OCI-LY1 (cell line): ENCODE measurements around the gene KLF17.

Experiments used
- H2AFZ ChIP-seq: fragments of 200-600 bp; sonication (generic), shearing (Covaris generic); 2 replicates; pipeline ENCODE4 v1.6.0; 2014; ENCODE audit warnings: antibody characterized with exemption, mild to moderate bottlenecking, low read length
- H3F3A ChIP-seq: fragments of 200-600 bp; sonication (generic), shearing (Covaris generic); 2 replicates; pipeline ENCODE4 v1.6.0; 2014; ENCODE audit warnings: mild to moderate bottlenecking, antibody characterized with exemption, low read length, moderate library complexity; ENCODE audit not compliant: insufficient read depth
- H3K27ac ChIP-seq: fragments of 200-600 bp; sonication (generic); 2 replicates; pipeline ENCODE4 v1.5.1; 2014; ENCODE audit warnings: low read length, mixed run types, mild to moderate bottlenecking, low read depth; ENCODE audit not compliant: poor library complexity, severe bottlenecking
- H3K27me3 ChIP-seq: fragments of 200-600 bp; sonication (generic); 2 replicates; pipeline ENCODE4 v1.6.0; 2014; ENCODE audit warnings: antibody characterized with exemption, mild to moderate bottlenecking, low read length, moderate library complexity; ENCODE audit not compliant: insufficient read depth
- H3K36me3 ChIP-seq: fragments of 200-600 bp; sonication (generic); 2 replicates; pipeline ENCODE4 v1.6.1; 2014; ENCODE audit warnings: mild to moderate bottlenecking, antibody characterized with exemption, low read length, moderate library complexity, mixed read lengths; ENCODE audit not compliant: insufficient read depth
- H3K4me1 ChIP-seq: fragments of 200-600 bp; sonication (generic); 2 replicates; pipeline ENCODE4 v1.5.1; 2014; ENCODE audit warnings: mild to moderate bottlenecking, low read length, moderate library complexity; ENCODE audit not compliant: insufficient read depth, severe bottlenecking
- H3K4me2 ChIP-seq: fragments of 200-600 bp; sonication (generic), shearing (Covaris generic); 2 replicates; pipeline ENCODE4 v1.6.1; 2014; ENCODE audit warnings: low read length
- H3K4me3 ChIP-seq: fragments of 200-600 bp; sonication (generic); 2 replicates; pipeline ENCODE4 v1.5.1; 2014; ENCODE audit warnings: low read length, low read depth, mild to moderate bottlenecking, mixed read lengths; ENCODE audit not compliant: poor library complexity, severe bottlenecking
- H3K79me2 ChIP-seq: fragments of 200-600 bp; shearing (Covaris generic); 2 replicates; pipeline ENCODE4 v1.6.1; 2016; ENCODE audit warnings: mixed run types, low read length, mixed read lengths; ENCODE audit not compliant: insufficient read depth
- H3K9ac ChIP-seq: fragments of 200-600 bp; sonication (generic), shearing (Covaris generic); 2 replicates; pipeline ENCODE4 v1.6.1; 2014; ENCODE audit warnings: mild to moderate bottlenecking, low read length, mixed read lengths
- H3K9me2 ChIP-seq: fragments of 200-600 bp; sonication (generic), shearing (Covaris generic); 2 replicates; pipeline ENCODE4 v1.6.1; 2014; ENCODE audit warnings: low read depth, mild to moderate bottlenecking, low read length, mixed read lengths
- H3K9me3 ChIP-seq: fragments of 200-600 bp; shearing (Covaris generic); 2 replicates; pipeline ENCODE4 v1.6.1; 2014; ENCODE audit warnings: low read length, mixed read lengths
- H4K20me1 ChIP-seq: fragments of 200-600 bp; sonication (generic), shearing (Covaris generic); 2 replicates; pipeline ENCODE4 v1.6.0; 2016; ENCODE audit warnings: mild to moderate bottlenecking, low read length; ENCODE audit not compliant: insufficient read depth
- CTCF ChIP-seq: fragments of 200-600 bp; sonication (generic), shearing (Covaris generic); IDR thresholded peaks from 2 replicates; pipeline ENCODE4 v1.5.1; 2017; ENCODE audit warnings: mild to moderate bottlenecking, antibody characterized with exemption, low read length, moderate library complexity, mixed read lengths
- EZH2 ChIP-seq: fragments of 200-600 bp; sonication (generic), shearing (Covaris generic); IDR thresholded peaks from 2 replicates; pipeline ENCODE4 v1.8.0; 2017; ENCODE audit warnings: borderline replicate concordance, mixed run types, mild to moderate bottlenecking, antibody characterized with exemption, low read length, moderate library complexity, mixed read lengths

Gene KLF17

DNA sequence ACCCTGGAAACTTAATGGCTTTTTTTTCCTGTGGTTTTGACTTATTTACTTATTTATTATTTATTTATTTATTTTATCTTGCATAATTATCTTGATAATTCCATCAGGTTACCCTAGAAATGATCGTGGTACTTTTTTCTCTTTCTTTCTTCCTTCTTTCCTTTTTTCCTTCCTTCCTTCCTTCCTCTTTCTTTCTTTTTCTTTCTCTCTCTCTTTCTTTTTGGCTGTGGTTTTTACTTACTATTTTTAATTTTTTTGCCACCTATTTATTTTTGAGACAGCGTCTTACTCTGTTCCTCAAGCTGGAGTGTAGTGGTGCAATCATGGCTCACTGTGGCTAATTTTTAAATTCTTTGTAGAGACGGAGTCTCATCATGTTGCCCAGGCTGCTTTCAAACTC is 29.0 kb downstream of the KLF17 start:
- Histone ChIP-seq H3K4me1 (no peaks in the 10 kb centered on the region), H3K79me2 (no peaks in the 10 kb centered on the region), H4K20me1 (no peaks in the 10 kb centered on the region), H3K9ac (no peak overlapping the region), H3K4me2 (no peak overlapping the region), H3K27me3 (no peaks in the 10 kb centered on the region), H2AFZ (no peak overlapping the region), H3K4me3 (no peak overlapping the region), H3K9me2 (no peaks in the 10 kb centered on the region), H3F3A (no peaks in the 10 kb centered on the region), H3K9me3 (peaks cover 7% of the 10 kb centered on the region; the same call in 1 of the 2 replicates), H3K36me3 (no peaks in the 10 kb centered on the region), H3K27ac (no peak overlapping the region)
- no peak for TF ChIP-seq EZH2
- TF ChIP-seq CTCF: no peak

- Histone ChIP-seq H3K4me2 (no peak overlapping the region), H3K9ac (no peak overlapping the region), H3K27me3 (no peaks in the 10 kb centered on the region), H3K79me2 (no peaks in the 10 kb centered on the region), H3K27ac (no peak overlapping the region), H3F3A (no peaks in the 10 kb centered on the region), H3K9me3 (no peaks in the 10 kb centered on the region), H3K36me3 (no peaks in the 10 kb centered on the region), H4K20me1 (no peaks in the 10 kb centered on the region), H2AFZ (no peak overlapping the region), H3K4me1 (no peaks in the 10 kb centered on the region), H3K9me2 (no peaks in the 10 kb centered on the region), H3K4me3 (no peak overlapping the region)
- TF ChIP-seq CTCF (no peak), EZH2 (no peak)
These were observed 32.7 kb downstream of the KLF17 start for GRCh38 chr1:44151332-44151731.

DNA sequence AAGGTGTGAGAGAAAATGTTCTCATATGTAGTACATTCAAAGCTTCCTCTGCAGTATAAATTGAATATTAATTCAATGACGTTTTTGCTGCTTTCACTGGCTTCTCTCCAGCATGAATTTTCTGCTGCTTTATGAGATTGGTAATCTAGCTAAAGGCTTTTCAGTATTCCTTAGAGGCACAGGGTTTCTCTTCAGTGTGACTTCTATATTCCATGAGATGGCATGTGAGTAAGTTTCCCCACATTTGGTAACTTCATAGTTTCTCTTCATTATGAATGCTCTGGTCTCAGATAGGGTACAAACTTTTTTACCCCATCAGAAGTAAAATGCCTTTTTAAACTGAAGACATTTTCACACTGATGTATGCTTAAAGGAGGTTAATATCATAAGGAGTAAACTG is 33.2 kb downstream of the KLF17 start:
- H3K9me3 ChIP-seq: no peaks in the 10 kb centered on the region
- H3F3A ChIP-seq: no peaks in the 10 kb centered on the region
- no peak overlapping the region for H3K4me3 ChIP-seq
- TF ChIP-seq CTCF: no peak
- no peak for TF ChIP-seq EZH2
- H4K20me1 ChIP-seq: no peaks in the 10 kb centered on the region
- H3K36me3 ChIP-seq: no peaks in the 10 kb centered on the region
- no peaks in the 10 kb centered on the region for H3K9me2 ChIP-seq
- H3K9ac ChIP-seq: no peak overlapping the region
- no peaks in the 10 kb centered on the region for H3K79me2 ChIP-seq
- H3K27ac ChIP-seq: no peak overlapping the region
- H2AFZ ChIP-seq: no peak overlapping the region
- H3K4me1 ChIP-seq: no peaks in the 10 kb centered on the region
- H3K4me2 ChIP-seq: no peak overlapping the region
- H3K27me3 ChIP-seq: no peaks in the 10 kb centered on the region
